OCI-LY1 (cell line): ENCODE results near the gene SMPD3.

Source experiments
- H2AFZ ChIP-seq: fragments of 200-600 bp; sonication (generic), shearing (Covaris generic); 2 replicates; pipeline ENCODE4 v1.6.0; 2014; ENCODE audit warnings: antibody characterized with exemption, mild to moderate bottlenecking, low read length
- H3F3A ChIP-seq: fragments of 200-600 bp; sonication (generic), shearing (Covaris generic); 2 replicates; pipeline ENCODE4 v1.6.0; 2014; ENCODE audit warnings: mild to moderate bottlenecking, antibody characterized with exemption, low read length, moderate library complexity; ENCODE audit not compliant: insufficient read depth
- H3K27ac ChIP-seq: fragments of 200-600 bp; sonication (generic); 2 replicates; pipeline ENCODE4 v1.5.1; 2014; ENCODE audit warnings: low read length, mixed run types, mild to moderate bottlenecking, low read depth; ENCODE audit not compliant: poor library complexity, severe bottlenecking
- H3K27me3 ChIP-seq: fragments of 200-600 bp; sonication (generic); 2 replicates; pipeline ENCODE4 v1.6.0; 2014; ENCODE audit warnings: antibody characterized with exemption, mild to moderate bottlenecking, low read length, moderate library complexity; ENCODE audit not compliant: insufficient read depth
- H3K36me3 ChIP-seq: fragments of 200-600 bp; sonication (generic); 2 replicates; pipeline ENCODE4 v1.6.1; 2014; ENCODE audit warnings: mild to moderate bottlenecking, antibody characterized with exemption, low read length, moderate library complexity, mixed read lengths; ENCODE audit not compliant: insufficient read depth
- H3K4me1 ChIP-seq: fragments of 200-600 bp; sonication (generic); 2 replicates; pipeline ENCODE4 v1.5.1; 2014; ENCODE audit warnings: mild to moderate bottlenecking, low read length, moderate library complexity; ENCODE audit not compliant: insufficient read depth, severe bottlenecking
- H3K4me2 ChIP-seq: fragments of 200-600 bp; sonication (generic), shearing (Covaris generic); 2 replicates; pipeline ENCODE4 v1.6.1; 2014; ENCODE audit warnings: low read length
- H3K4me3 ChIP-seq: fragments of 200-600 bp; sonication (generic); 2 replicates; pipeline ENCODE4 v1.5.1; 2014; ENCODE audit warnings: low read length, low read depth, mild to moderate bottlenecking, mixed read lengths; ENCODE audit not compliant: poor library complexity, severe bottlenecking
- H3K79me2 ChIP-seq: fragments of 200-600 bp; shearing (Covaris generic); 2 replicates; pipeline ENCODE4 v1.6.1; 2016; ENCODE audit warnings: mixed run types, low read length, mixed read lengths; ENCODE audit not compliant: insufficient read depth
- H3K9ac ChIP-seq: fragments of 200-600 bp; sonication (generic), shearing (Covaris generic); 2 replicates; pipeline ENCODE4 v1.6.1; 2014; ENCODE audit warnings: mild to moderate bottlenecking, low read length, mixed read lengths
- H3K9me2 ChIP-seq: fragments of 200-600 bp; sonication (generic), shearing (Covaris generic); 2 replicates; pipeline ENCODE4 v1.6.1; 2014; ENCODE audit warnings: low read depth, mild to moderate bottlenecking, low read length, mixed read lengths
- H3K9me3 ChIP-seq: fragments of 200-600 bp; shearing (Covaris generic); 2 replicates; pipeline ENCODE4 v1.6.1; 2014; ENCODE audit warnings: low read length, mixed read lengths
- H4K20me1 ChIP-seq: fragments of 200-600 bp; sonication (generic), shearing (Covaris generic); 2 replicates; pipeline ENCODE4 v1.6.0; 2016; ENCODE audit warnings: mild to moderate bottlenecking, low read length; ENCODE audit not compliant: insufficient read depth
- CTCF ChIP-seq: fragments of 200-600 bp; sonication (generic), shearing (Covaris generic); IDR thresholded peaks from 2 replicates; pipeline ENCODE4 v1.5.1; 2017; ENCODE audit warnings: mild to moderate bottlenecking, antibody characterized with exemption, low read length, moderate library complexity, mixed read lengths
- EZH2 ChIP-seq: fragments of 200-600 bp; sonication (generic), shearing (Covaris generic); IDR thresholded peaks from 2 replicates; pipeline ENCODE4 v1.8.0; 2017; ENCODE audit warnings: borderline replicate concordance, mixed run types, mild to moderate bottlenecking, antibody characterized with exemption, low read length, moderate library complexity, mixed read lengths

SMPD3 gene

GRCh38 chr16:68355447-68356248, 92.7 kb downstream of the SMPD3 start:
- H3K9me2 ChIP-seq: no peaks in the 10 kb centered on the region
- no peaks in the 10 kb centered on the region for H3K79me2 ChIP-seq
- no peak overlapping the region for H3K9ac ChIP-seq
- H3K4me3 ChIP-seq: no peak overlapping the region
- H3K36me3 ChIP-seq: peaks cover 89% of the 10 kb centered on the region
- no peak for TF ChIP-seq EZH2
- TF ChIP-seq CTCF: peak; percentile 19; the same call in 1 of the 2 replicates
- H3K4me2 ChIP-seq: no peak overlapping the region
- no peaks in the 10 kb centered on the region for H3F3A ChIP-seq
- no peaks in the 10 kb centered on the region for H4K20me1 ChIP-seq
- H2AFZ ChIP-seq: no peak overlapping the region
- H3K9me3 ChIP-seq: no peaks in the 10 kb centered on the region
- H3K4me1 ChIP-seq: no peaks in the 10 kb centered on the region
- no peaks in the 10 kb centered on the region for H3K27me3 ChIP-seq
- no peak overlapping the region for H3K27ac ChIP-seq

GRCh38 chr16:68354816-68355215, 93.5 kb downstream of the SMPD3 start:
- TF ChIP-seq EZH2 (no peak), CTCF (no peak)
- Histone ChIP-seq H3K9ac (no peak overlapping the region), H4K20me1 (no peaks in the 10 kb centered on the region), H3K4me3 (no peak overlapping the region), H3K4me2 (no peak overlapping the region), H3K9me3 (no peaks in the 10 kb centered on the region), H3K36me3 (peaks cover 94% of the 10 kb centered on the region), H3K4me1 (no peaks in the 10 kb centered on the region), H3K9me2 (no peaks in the 10 kb centered on the region), H3K27ac (no peak overlapping the region), H2AFZ (no peak overlapping the region), H3K27me3 (no peaks in the 10 kb centered on the region), H3K79me2 (no peaks in the 10 kb centered on the region), H3F3A (no peaks in the 10 kb centered on the region)

GRCh38 chr16:68353366-68353765, 94.9 kb downstream of the SMPD3 start:
- Histone ChIP-seq H2AFZ (no peak overlapping the region), H3K27me3 (no peaks in the 10 kb centered on the region), H3K79me2 (no peaks in the 10 kb centered on the region), H3F3A (no peaks in the 10 kb centered on the region), H3K9me3 (no peaks in the 10 kb centered on the region), H4K20me1 (no peaks in the 10 kb centered on the region), H3K36me3 (peaks cover 97% of the 10 kb centered on the region), H3K9me2 (no peaks in the 10 kb centered on the region), H3K4me3 (no peak overlapping the region), H3K4me2 (no peak overlapping the region), H3K27ac (no peak overlapping the region), H3K9ac (no peak overlapping the region), H3K4me1 (no peaks in the 10 kb centered on the region)
- TF ChIP-seq CTCF (no peak), EZH2 (no peak)
